Endothelial cell of umbilical vein (primary cell): ENCODE data around the gene CRYBG2. TPM values are rescaled to one million over a fixed set of nuclear protein-coding genes. Genes with fewer than 3 reads are reported as not detected.

Experiments
- BruUV-seq: library from RNA; stranded (reverse); fragments of 400-500 nt; replicated peaks from 2 replicates; lab custom pipeline; 2021; lab: Mats Ljungman, UMichigan
- CTCF ChIA-PET: fragments of 300-600, 350-600 bp; sonication (Branson Sonifier 250); formaldehyde crosslinking; loops from one replicate; lab custom pipeline; 2021; ENCODE audit warnings: antibody characterized with exemption, inconsistent platforms; lab: Charles Lee
- POLR2A ChIA-PET: fragments of 300-600, 350-600 bp; sonication (Branson Sonifier 250); formaldehyde crosslinking; loops from one replicate; lab custom pipeline; 2021; ENCODE audit warnings: antibody characterized with exemption, inconsistent platforms; lab: Charles Lee
- DNase-seq: peaks from one replicate; pipeline ENCODE4 v3.0.0-alpha.2; 2011; ENCODE audit warnings: low read depth, low spot score
- FAIRE-seq: peaks from 2 replicates; lab custom pipeline; 2011; peaks lifted over from hg19 to GRCh38; lab: Jason Lieb, UNC
- H2AFZ ChIP-seq: 2 replicates; pipeline ENCODE4 v1.6.0; 2012; ENCODE audit warnings: low read depth, low read length, control low read depth, inconsistent platforms
- H3K27ac ChIP-seq: 2 replicates; pipeline ENCODE4 v1.5.1; 2011; ENCODE audit warnings: low read depth, mild to moderate bottlenecking, control low read depth, low read length, moderate library complexity; ENCODE audit not compliant: insufficient read depth
- H3K27me3 ChIP-seq, 2 experiments: 2 replicates each; pipeline versions ENCODE4 v1.6.0 to v1.6.1; 2011; ENCODE audit warnings: low read length in 2 of 2, mixed read lengths in 1 of 2; ENCODE audit not compliant: control insufficient read depth in 2 of 2, insufficient read depth in 2 of 2
- H3K36me3 ChIP-seq, 2 experiments: 2 replicates in 1 of 2; 3 replicates in 1 of 2; pipeline ENCODE4 v1.5.1; 2011; ENCODE audit warnings: low read length in 2 of 2, mild to moderate bottlenecking in 1 of 2, moderate library complexity in 1 of 2; ENCODE audit not compliant: control insufficient read depth in 2 of 2, insufficient read depth in 2 of 2; ENCODE audit errors: extremely low read depth in 1 of 2
- H3K4me1 ChIP-seq: 3 replicates; pipeline ENCODE4 v1.5.1; 2011; ENCODE audit warnings: mild to moderate bottlenecking, low read length; ENCODE audit not compliant: control insufficient read depth, insufficient read depth; ENCODE audit errors: extremely low read depth
- H3K4me2 ChIP-seq: 2 replicates; pipeline ENCODE4 v1.6.1; 2011; ENCODE audit warnings: low read length, control low read depth, mixed read lengths; ENCODE audit not compliant: insufficient read depth
- H3K4me3 ChIP-seq, 3 experiments: fragments of 200-600 bp in 1 of 3; sonication (generic), shearing (Covaris generic) in 1 of 3; replicated peaks in 1 of 3; 2 replicates each; pipeline ENCODE4 v1.5.1; 2011 to 2016; ENCODE audit warnings: control low read depth in 3 of 3, low read length in 3 of 3, mild to moderate bottlenecking in 2 of 3, inconsistent platforms in 1 of 3, low read depth in 1 of 3, moderate library complexity in 1 of 3; ENCODE audit not compliant: insufficient read depth in 1 of 3
- H3K79me2 ChIP-seq: 2 replicates; pipeline ENCODE4 v1.6.0; 2012; ENCODE audit warnings: low read length, inconsistent platforms; ENCODE audit not compliant: control insufficient read depth, insufficient read depth
- H3K9ac ChIP-seq: replicated peaks from 2 replicates; pipeline ENCODE3; 2011; ENCODE audit warnings: low read length, control low read depth; ENCODE audit not compliant: insufficient read depth; ENCODE audit errors: extremely low read depth
- H3K9me1 ChIP-seq: replicated peaks from 3 replicates; pipeline ENCODE4 v1.6.0; 2011; ENCODE audit warnings: mild to moderate bottlenecking, low read length; ENCODE audit not compliant: control insufficient read depth, insufficient read depth; ENCODE audit errors: extremely low read depth
- H3K9me3 ChIP-seq: replicated peaks from 2 replicates; pipeline ENCODE4 v1.5.1; 2012; ENCODE audit warnings: low read length, inconsistent platforms; ENCODE audit not compliant: control insufficient read depth, insufficient read depth
- H4K20me1 ChIP-seq: replicated peaks from 2 replicates; pipeline ENCODE3; 2011; ENCODE audit warnings: mild to moderate bottlenecking, low read length; ENCODE audit not compliant: control insufficient read depth, insufficient read depth; ENCODE audit errors: extremely low read depth
- EZH2 ChIP-seq: IDR thresholded peaks from 2 replicates; pipeline ENCODE4 v1.6.1; 2012; ENCODE audit warnings: borderline replicate concordance, low read depth, mild to moderate bottlenecking, moderate library complexity, low read length, inconsistent platforms; ENCODE audit not compliant: severe bottlenecking
- FOS ChIP-seq: IDR thresholded peaks from 2 replicates; pipeline ENCODE4 v1.6.1; 2011; ENCODE audit warnings: mild to moderate bottlenecking, low read length, moderate library complexity, borderline replicate concordance; ENCODE audit not compliant: insufficient read depth
- GATA2 ChIP-seq: IDR thresholded peaks from 2 replicates; pipeline ENCODE4 v1.7.0; 2011; ENCODE audit warnings: low read depth, mild to moderate bottlenecking, moderate library complexity, mixed read lengths, low read length; ENCODE audit not compliant: insufficient read length, insufficient read depth
- JUN ChIP-seq: IDR thresholded peaks from 2 replicates; pipeline ENCODE4 v1.6.1; 2011; ENCODE audit warnings: borderline replicate concordance, low read depth; ENCODE audit not compliant: insufficient read length, insufficient read depth
- MYC ChIP-seq: IDR thresholded peaks from one replicate; pipeline ENCODE4 v1.6.1; 2011; ENCODE audit warnings: mild to moderate bottlenecking, low read depth, low read length
- POLR2A ChIP-seq: IDR thresholded peaks from 2 replicates; pipeline ENCODE4 v1.6.1; 2012; ENCODE audit warnings: low read depth, mild to moderate bottlenecking, control low read depth, low read length
- POLR2AphosphoS5 ChIP-seq: IDR thresholded peaks from 2 replicates; pipeline ENCODE4 v1.6.1; 2012; ENCODE audit warnings: low read depth, mild to moderate bottlenecking, control low read depth, low read length, moderate library complexity; ENCODE audit not compliant: insufficient read depth
- dilution Hi-C: fragments of 300-500 bp; cut with MboI; formaldehyde crosslinking; loops from one replicate; pipeline ENCODE4 v1.15.0; 2019; ENCODE audit warnings: low sequenced_read_pairs; ENCODE audit not compliant: extremely low pct_ligation_motif_present
- intact Hi-C: fragments of 100-400 bp; cut with micrococcal nuclease; formaldehyde crosslinking; loops from one replicate; pipeline ENCODE4 v1.10.0; 2022
- polyA plus RNA-seq, 4 experiments: library from polyadenylated mRNA; depleted of rRNA in 3 of 4; stranded (reverse) in 3 of 4; unstranded in 1 of 4; fragments of >200 nt; gene quantifications; 2 replicates each; pipeline versions ENCODE4 v1.2.1 to v1.2.3, GENCODE V29; 2011 to 2012; ENCODE audit warnings: missing spikeins in 1 of 4
- total RNA-seq: library from RNA; stranded (reverse); gene quantifications from 2 replicates; pipeline ENCODE4 v1.2.3, GENCODE V29; 2021
- TF ChIP-seq, protein P1 (sequence below), 2 donors: IDR thresholded peaks; 1 replicate in 1 of 2; 2 replicates in 1 of 2; pipeline ENCODE4 v1.5.1; 2011; ENCODE audit warnings: low read length in 2 of 2, mild to moderate bottlenecking in 2 of 2, moderate library complexity in 2 of 2, control low read depth in 1 of 2, inconsistent platforms in 1 of 2, low read depth in 1 of 2; ENCODE audit not compliant: insufficient read depth in 1 of 2; ENCODE audit errors: extremely low read depth in 1 of 2
- TF ChIP-seq, protein P2 (sequence below): IDR thresholded peaks from 2 replicates; pipeline ENCODE4 v1.6.1; 2011; ENCODE audit not compliant: insufficient read depth, insufficient read length

CRYBG2 gene
- total and polyA plus RNA-seq, 2 donors (not counting 3 experiments of a cell fraction or from before 2014, with no cell fraction given): not detected

- Histone ChIP-seq H3K4me1 (no peaks in the 10 kb centered on the region), H3K27ac (no peak overlapping the region), H4K20me1 (no peaks in the 10 kb centered on the region), H3K79me2 (no peaks in the 10 kb centered on the region), H3K9me1 (no peaks in the 10 kb centered on the region), H3K4me2 (no peak overlapping the region), H3K27me3 (no peaks in the 10 kb centered on the region), H3K36me3 (no peaks in the 10 kb centered on the region), H3K9ac (no peak overlapping the region), H3K4me3 (no peak overlapping the region), H2AFZ (no peak overlapping the region), H3K9me3 (no peaks in the 10 kb centered on the region)
- ChIA-PET CTCF (no interaction called here), POLR2A (no interaction called here)
- BruUV-seq: no TSS peak
- TF ChIP-seq FOS: no peak
- TF ChIP-seq MYC: no peak
- TF ChIP-seq, protein P1, sequence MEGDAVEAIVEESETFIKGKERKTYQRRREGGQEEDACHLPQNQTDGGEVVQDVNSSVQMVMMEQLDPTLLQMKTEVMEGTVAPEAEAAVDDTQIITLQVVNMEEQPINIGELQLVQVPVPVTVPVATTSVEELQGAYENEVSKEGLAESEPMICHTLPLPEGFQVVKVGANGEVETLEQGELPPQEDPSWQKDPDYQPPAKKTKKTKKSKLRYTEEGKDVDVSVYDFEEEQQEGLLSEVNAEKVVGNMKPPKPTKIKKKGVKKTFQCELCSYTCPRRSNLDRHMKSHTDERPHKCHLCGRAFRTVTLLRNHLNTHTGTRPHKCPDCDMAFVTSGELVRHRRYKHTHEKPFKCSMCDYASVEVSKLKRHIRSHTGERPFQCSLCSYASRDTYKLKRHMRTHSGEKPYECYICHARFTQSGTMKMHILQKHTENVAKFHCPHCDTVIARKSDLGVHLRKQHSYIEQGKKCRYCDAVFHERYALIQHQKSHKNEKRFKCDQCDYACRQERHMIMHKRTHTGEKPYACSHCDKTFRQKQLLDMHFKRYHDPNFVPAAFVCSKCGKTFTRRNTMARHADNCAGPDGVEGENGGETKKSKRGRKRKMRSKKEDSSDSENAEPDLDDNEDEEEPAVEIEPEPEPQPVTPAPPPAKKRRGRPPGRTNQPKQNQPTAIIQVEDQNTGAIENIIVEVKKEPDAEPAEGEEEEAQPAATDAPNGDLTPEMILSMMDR (IDR thresholded peaks at IDR 0.05; ENCODE audit: extremely low read depth in 1 of 2, insufficient read depth in 1 of 2, low read depth in 1 of 2, low read length in 2 of 2): no peak
- no peak for TF ChIP-seq JUN
- TF ChIP-seq EZH2: no peak
- no peak for TF ChIP-seq GATA2
- no peak for TF ChIP-seq POLR2A
- TF ChIP-seq, protein P2, sequence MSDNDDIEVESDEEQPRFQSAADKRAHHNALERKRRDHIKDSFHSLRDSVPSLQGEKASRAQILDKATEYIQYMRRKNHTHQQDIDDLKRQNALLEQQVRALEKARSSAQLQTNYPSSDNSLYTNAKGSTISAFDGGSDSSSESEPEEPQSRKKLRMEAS: no peak
- TF ChIP-seq POLR2AphosphoS5: no peak
- FAIRE-seq (no peak), DNase-seq (no peak)
- intact Hi-C loops: loop anchor here (5.0 kb wide), 1 partner anchor 38 kb away; no protein-coding TSS in a partner anchor
- dilution Hi-C loops: no loop called here
Measured at GRCh38 chr1:26324550-26324949, 29.4 kb downstream of the CRYBG2 start.
